Measurements from ENCODE around the gene TOP2A. TPM values are rescaled to one million over a fixed set of nuclear protein-coding genes. Genes with fewer than 3 reads are reported as not detected.
A peak's percentile ranks its signal among the peaks of the same experiment; 100 is the strongest.

Gene TOP2A
- total RNA-seq, 1 donor, result 14.5 TPM

DNA sequence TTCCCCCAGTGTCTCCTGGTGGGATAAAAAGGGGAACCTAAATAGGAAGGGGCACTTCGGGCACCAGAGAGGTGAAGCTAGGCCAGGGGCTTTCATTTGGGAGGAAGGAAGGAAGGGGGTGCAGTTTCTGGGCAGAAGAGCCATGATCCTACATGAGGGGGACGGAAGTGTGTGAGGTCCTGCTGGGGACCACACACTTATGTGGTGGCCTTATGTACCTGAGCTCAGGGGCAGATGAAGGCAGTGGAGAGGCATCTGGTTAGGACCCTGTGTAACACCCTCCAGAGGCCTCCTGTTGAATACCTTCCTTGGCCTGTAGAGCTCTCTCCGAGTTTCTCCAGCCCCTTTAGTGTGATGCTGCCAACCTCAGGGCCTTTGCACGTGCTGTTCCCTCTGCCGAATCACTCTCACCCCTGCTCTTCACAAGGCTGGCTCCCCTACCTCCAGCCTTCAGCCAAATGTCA lies 46.7 kb upstream of the TOP2A start:
- no peaks in the 10 kb centered on the region for H3K79me2 ChIP-seq (ENCODE audit: insufficient read depth, low read length)
- no peak overlapping the region for H3K4me2 ChIP-seq (ENCODE audit: insufficient read depth, low read length)
- H3K27me3 ChIP-seq (ENCODE audit: insufficient read depth, low read length), result no peaks in the 10 kb centered on the region
- DNase-seq (ENCODE audit: insufficient read length, low spot score, missing footprints), result no peak
- no peak overlapping the region for H3K27ac ChIP-seq (ENCODE audit: low read depth, low read length)
- H3K4me3 ChIP-seq (ENCODE audit: insufficient read depth, low read length), result no peak overlapping the region
- H3K4me1 ChIP-seq (ENCODE audit: insufficient read depth, low read length), result peaks cover 4% of the 10 kb centered on the region
- peaks cover 9% of the 10 kb centered on the region for H4K20me1 ChIP-seq (ENCODE audit: insufficient read depth, low read length)
- peaks cover 7% of the 10 kb centered on the region for H3K36me3 ChIP-seq (ENCODE audit: insufficient read depth, low read length)
- no peaks in the 10 kb centered on the region for H3K9me3 ChIP-seq (ENCODE audit: low read depth, low read length)
- no peak overlapping the region for H2AFZ ChIP-seq (ENCODE audit: low read length)
- TF ChIP-seq, protein P1, sequence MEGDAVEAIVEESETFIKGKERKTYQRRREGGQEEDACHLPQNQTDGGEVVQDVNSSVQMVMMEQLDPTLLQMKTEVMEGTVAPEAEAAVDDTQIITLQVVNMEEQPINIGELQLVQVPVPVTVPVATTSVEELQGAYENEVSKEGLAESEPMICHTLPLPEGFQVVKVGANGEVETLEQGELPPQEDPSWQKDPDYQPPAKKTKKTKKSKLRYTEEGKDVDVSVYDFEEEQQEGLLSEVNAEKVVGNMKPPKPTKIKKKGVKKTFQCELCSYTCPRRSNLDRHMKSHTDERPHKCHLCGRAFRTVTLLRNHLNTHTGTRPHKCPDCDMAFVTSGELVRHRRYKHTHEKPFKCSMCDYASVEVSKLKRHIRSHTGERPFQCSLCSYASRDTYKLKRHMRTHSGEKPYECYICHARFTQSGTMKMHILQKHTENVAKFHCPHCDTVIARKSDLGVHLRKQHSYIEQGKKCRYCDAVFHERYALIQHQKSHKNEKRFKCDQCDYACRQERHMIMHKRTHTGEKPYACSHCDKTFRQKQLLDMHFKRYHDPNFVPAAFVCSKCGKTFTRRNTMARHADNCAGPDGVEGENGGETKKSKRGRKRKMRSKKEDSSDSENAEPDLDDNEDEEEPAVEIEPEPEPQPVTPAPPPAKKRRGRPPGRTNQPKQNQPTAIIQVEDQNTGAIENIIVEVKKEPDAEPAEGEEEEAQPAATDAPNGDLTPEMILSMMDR (IDR thresholded peaks at IDR 0.05; ENCODE audit: extremely low read depth, low read depth, low read length), result no peak

DNA sequence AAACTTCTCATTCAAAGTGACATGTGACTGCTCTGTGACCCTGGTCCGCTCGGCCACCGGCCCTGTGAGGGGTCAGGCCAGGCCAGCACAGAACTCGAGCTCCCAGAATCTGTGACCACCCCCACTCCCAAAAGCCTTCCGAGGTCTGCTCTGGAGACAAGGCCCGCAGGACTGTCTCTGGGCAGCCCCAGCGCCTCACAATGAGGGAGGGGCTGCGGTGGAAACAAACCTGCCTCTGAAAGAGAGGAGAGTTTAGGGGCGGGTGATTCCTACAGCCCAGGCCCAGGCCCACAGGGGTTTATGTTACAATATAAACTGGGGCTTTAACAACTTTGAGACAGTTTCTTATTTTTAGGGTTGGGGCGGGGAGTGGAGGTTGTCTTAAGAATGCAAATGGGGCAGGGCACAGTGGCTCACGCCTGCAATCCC lies 45.4 kb upstream of the TOP2A start:
- DNase-seq (ENCODE audit: insufficient read length, low spot score, missing footprints), result peak; percentile 55
- Histone ChIP-seq H3K27me3 (ENCODE audit: insufficient read depth, low read length) (no peaks in the 10 kb centered on the region), H3K27ac (ENCODE audit: low read depth, low read length) (peak overlapping the region; percentile 25), H2AFZ (ENCODE audit: low read length) (no peak overlapping the region), H4K20me1 (ENCODE audit: insufficient read depth, low read length) (peaks cover 21% of the 10 kb centered on the region), H3K79me2 (ENCODE audit: insufficient read depth, low read length) (no peaks in the 10 kb centered on the region), H3K4me3 (ENCODE audit: insufficient read depth, low read length) (no peak overlapping the region), H3K4me1 (ENCODE audit: insufficient read depth, low read length) (peaks cover 9% of the 10 kb centered on the region), H3K4me2 (ENCODE audit: insufficient read depth, low read length) (no peak overlapping the region), H3K36me3 (ENCODE audit: insufficient read depth, low read length) (peaks cover 20% of the 10 kb centered on the region), H3K9me3 (ENCODE audit: low read depth, low read length) (no peaks in the 10 kb centered on the region)
- TF ChIP-seq, protein P1 (IDR thresholded peaks at IDR 0.05; ENCODE audit: extremely low read depth, low read depth, low read length), result no peak

DNA sequence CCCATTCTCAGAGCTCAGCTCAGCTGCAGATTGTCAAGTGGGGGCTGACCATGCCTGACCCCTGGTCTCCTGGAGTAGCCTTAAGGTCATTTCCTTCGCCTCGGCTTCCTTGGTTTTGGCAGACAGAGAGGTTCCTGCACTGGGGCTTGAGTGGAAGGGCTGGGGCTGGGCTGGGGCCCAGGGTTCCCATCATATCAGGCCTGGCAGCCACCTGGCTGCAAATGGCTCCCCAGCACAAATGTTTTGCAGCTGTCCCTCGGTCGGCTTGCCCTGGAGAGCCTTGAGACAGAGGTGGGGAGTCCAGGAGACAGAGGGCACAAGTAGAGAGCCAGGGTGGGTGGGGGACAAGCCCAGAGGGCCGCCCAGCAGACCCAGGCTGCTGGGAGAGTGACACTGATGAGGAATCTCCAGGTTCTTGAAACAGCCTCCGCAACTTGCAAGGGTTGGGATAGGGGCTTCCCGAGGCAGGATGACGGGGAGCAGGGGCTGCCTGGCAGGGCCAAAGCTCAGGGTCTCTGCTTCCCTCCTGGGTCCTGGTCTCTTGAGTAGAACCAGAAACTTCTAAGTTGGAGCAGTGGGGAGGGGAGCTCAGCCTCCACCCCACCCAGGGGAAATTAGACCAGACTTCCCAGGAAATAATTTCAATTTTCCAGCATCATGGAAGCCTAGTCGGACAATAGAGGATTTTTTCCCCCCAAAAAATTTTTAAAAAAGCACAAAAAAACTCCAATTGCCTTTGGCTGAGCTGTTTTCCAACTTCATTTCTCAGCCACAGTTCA lies 44.8 kb upstream of the TOP2A start:
- peak; percentile 77 for DNase-seq (ENCODE audit: insufficient read length, low spot score, missing footprints)
- Histone ChIP-seq H3K4me1 (ENCODE audit: insufficient read depth, low read length) (peaks cover 16% of the 10 kb centered on the region), H3K27ac (ENCODE audit: low read depth, low read length) (peak overlapping the region; percentile 25), H3K79me2 (ENCODE audit: insufficient read depth, low read length) (no peaks in the 10 kb centered on the region), H4K20me1 (ENCODE audit: insufficient read depth, low read length) (peaks cover 22% of the 10 kb centered on the region), H3K27me3 (ENCODE audit: insufficient read depth, low read length) (no peaks in the 10 kb centered on the region), H3K9me3 (ENCODE audit: low read depth, low read length) (no peaks in the 10 kb centered on the region), H3K4me2 (ENCODE audit: insufficient read depth, low read length) (no peak overlapping the region), H3K36me3 (ENCODE audit: insufficient read depth, low read length) (peaks cover 26% of the 10 kb centered on the region), H2AFZ (ENCODE audit: low read length) (no peak overlapping the region), H3K4me3 (ENCODE audit: insufficient read depth, low read length) (no peak overlapping the region)
- TF ChIP-seq, protein P1 (IDR thresholded peaks at IDR 0.05; ENCODE audit: extremely low read depth, low read depth, low read length), result no peak

DNA sequence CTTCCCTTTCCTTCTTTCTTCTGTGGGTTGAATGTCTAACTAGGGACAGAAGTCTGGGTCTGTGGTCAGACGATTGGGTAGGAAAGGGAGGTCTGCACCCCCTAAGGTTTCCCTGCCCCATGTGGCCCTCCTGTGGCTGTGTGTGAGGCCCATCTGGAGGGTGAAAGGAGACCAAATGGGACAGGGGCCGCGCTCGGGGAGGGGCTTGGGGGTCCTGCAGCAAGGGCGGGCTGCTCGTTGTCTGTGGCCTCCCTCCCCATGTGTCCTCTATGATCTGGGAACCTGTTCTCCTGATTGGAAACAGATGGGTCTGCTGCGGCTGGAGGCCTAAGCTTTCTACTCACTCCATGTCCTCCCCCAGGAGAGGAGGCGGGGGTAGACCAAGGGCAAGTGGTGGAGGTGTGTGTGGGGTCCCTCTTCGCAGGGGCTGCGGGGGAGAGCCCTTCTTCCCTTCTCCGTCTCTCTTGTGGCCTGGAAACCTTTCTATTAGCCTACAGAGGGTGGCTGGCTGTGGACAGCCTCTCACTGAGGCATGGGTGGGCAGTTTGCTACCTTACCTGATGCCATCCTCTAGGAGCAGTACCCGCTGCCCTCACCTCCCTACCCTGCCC lies 44.1 kb upstream of the TOP2A start:
- no peak overlapping the region for H3K4me2 ChIP-seq (ENCODE audit: insufficient read depth, low read length)
- peaks cover 22% of the 10 kb centered on the region for H3K4me1 ChIP-seq (ENCODE audit: insufficient read depth, low read length)
- H3K4me3 ChIP-seq (ENCODE audit: insufficient read depth, low read length), result no peak overlapping the region
- no peak overlapping the region for H2AFZ ChIP-seq (ENCODE audit: low read length)
- H3K27ac ChIP-seq (ENCODE audit: low read depth, low read length), result peak overlapping the region; percentile 24
- H3K9me3 ChIP-seq (ENCODE audit: low read depth, low read length), result no peaks in the 10 kb centered on the region
- TF ChIP-seq, protein P1 (IDR thresholded peaks at IDR 0.05; ENCODE audit: extremely low read depth, low read depth, low read length), result no peak
- DNase-seq (ENCODE audit: insufficient read length, low spot score, missing footprints), result peak; percentile 67
- H3K36me3 ChIP-seq (ENCODE audit: insufficient read depth, low read length), result peaks cover 33% of the 10 kb centered on the region
- no peaks in the 10 kb centered on the region for H3K27me3 ChIP-seq (ENCODE audit: insufficient read depth, low read length)
- peaks cover 29% of the 10 kb centered on the region for H4K20me1 ChIP-seq (ENCODE audit: insufficient read depth, low read length)
- H3K79me2 ChIP-seq (ENCODE audit: insufficient read depth, low read length), result no peaks in the 10 kb centered on the region

Data from osteoblast (primary cell).